HTR-8/SVneo (cell line): Measurements from ENCODE around the gene MBD3.

Experiments used
- DNase-seq: peaks from one replicate; pipeline ENCODE4 v3.0.0; 2011; ENCODE audit warnings: low spot score, mixed read lengths; ENCODE audit not compliant: insufficient read length
- FAIRE-seq: peaks from 2 replicates; lab custom pipeline; 2011; peaks lifted over from hg19 to GRCh38; lab: Jason Lieb, UNC

The MBD3 gene

GRCh38 chr19:1602091-1602707, 9.5 kb upstream of the MBD3 start:
- no peak for FAIRE-seq
- DNase-seq = no peak

DNA sequence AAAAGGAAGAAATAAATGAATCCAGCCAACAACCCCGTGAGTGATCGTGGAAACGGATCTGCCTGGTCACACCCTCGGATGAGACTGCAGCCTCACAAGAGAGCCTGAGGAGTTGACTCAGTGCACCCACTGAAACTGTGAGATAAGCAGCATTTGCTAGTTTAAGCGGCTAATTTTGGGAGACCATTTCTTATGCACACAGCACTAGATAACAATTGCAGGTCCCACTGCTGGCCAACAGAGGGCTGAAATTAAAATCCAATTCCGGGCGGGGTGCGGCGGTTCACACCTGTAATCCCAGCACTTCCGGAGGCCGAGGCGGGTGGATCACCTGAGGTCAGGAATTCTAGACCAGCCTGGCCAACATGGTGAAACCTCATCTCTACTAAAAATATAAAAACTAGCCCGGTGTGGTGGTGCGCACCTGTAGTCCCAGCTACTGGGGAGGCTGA, 9.0 kb upstream of the MBD3 start:
- FAIRE-seq = no peak
- DNase-seq = no peak

DNA sequence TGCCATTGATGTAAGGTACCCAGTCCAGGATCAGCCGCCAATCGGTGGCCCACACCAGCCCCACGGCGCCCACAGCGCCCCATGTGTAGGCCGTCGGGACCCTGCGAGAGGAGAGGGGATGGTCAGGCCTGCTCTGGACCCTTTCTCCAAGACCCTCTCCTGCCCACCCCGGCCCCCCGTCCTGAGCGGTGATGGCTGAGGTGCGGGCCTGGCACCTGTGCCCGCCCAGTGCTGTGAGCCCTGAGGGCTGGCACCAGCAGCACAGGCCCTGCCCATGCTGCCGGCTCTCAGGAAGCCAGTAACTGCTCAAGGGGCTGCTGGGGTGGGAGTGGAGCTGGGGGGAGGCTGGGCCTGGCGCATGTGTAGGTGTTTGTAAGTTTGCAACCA, 6.8 kb upstream of the MBD3 start:
- DNase-seq (no peak), FAIRE-seq (no peak)

DNA sequence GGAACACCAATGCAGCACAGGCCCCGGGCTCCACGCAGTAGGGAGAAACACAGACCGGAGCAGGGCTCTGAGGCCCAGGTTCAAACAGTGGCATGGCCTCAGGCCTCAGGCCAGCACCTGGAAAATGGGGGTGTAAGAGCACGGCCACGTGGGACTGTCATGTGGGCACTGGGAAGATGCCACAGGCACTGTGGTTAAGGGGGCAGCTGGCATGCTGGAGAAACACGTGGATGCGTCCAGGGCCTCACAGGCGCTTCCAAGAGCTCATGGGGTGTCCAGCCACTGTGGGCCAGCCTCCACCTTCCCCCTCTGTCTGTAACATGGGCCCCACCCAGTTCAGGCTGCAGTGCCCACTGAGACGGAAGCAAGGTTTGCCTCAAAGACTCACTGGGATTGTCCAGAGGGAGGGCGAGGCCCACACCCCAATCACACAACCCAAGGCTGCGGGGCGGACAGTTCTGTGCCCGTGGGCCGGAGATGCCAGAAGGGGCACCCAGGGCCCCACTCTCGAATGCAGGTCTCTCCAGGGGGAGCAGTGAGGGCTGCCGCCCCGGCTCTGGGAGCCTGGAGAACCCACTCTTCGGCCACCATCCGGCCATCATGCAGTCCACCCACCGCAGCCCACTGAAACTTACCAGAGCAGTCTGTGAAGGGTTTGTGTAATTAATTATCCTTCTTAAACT, 6.3 kb upstream of the MBD3 start:
- FAIRE-seq (no peak), DNase-seq (no peak)

GRCh38 chr19:1593501-1593772, 772 bp upstream of the MBD3 start:
- no peak for FAIRE-seq
- no peak for DNase-seq

- FAIRE-seq (peak; percentile 40), DNase-seq (peak; percentile 80)
Observed at GRCh38 chr19:1592024-1592754, 476 bp downstream of the MBD3 start.

DNA sequence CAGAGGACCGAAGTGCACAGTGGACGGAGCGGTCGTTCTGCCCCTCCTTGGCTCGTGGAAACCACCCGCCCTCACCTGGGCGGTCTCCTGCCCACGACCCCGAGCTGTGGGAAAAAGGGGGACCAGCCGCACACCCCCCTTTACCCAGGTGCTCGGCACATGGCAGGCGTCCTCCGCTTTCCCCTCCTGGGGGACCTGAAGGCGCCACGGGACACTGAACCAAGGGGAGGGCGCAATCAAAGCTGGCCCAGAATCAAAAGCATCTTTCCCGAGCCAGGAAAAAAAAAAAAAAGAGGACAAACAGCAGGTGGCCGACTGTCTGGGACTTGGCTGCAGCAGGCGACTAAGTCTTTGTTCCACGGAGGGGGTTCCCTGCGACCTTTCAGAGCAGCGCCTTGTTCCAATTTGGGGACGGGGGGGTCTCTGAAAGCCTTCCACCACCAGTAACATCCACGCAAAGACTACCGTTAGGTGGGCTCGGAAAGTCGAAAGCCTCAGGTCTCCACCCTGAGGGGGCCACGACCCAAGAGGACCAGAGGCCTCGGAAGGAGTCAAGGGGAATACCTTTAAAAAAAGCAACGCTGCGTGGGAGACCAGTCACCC, 1.1 kb downstream of the MBD3 start:
- no peak for FAIRE-seq
- DNase-seq = no peak

DNA sequence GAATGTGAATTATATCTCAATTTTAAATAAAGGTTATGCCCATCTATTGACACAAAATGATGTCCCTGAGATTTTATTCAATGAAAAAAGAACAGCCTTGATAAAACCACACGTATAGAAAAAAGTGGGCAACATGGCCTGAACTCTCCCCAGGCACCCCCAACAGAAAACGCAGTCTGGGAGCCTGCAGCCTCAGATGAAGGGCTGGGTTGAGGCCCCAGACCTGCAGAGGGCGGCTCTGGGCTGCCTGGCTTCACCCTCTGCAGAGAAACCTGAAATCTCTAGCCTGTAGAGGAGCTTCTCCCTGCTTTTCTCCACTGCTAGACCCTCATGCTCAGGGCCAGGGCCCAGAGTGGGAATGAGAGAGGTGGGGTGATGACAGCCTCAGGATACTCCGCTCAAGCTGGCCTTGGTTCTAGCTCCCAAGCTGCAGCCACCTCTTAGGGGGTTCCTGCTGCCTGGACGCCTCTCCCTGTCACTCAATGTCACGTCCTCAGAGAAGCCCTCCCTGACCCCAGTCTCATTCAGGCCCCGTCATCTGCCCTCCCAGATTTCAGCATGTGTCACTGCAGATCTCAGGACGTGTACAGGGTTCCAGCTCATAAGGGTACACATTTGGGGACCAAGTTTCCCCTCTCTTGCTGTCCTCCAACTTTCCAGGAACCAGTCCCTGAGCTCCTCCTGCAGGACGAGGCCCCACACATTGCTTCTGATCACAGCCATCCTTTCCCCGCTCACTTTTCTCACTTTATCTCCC, 1.8 kb downstream of the MBD3 start:
- FAIRE-seq (no peak), DNase-seq (no peak)

DNA sequence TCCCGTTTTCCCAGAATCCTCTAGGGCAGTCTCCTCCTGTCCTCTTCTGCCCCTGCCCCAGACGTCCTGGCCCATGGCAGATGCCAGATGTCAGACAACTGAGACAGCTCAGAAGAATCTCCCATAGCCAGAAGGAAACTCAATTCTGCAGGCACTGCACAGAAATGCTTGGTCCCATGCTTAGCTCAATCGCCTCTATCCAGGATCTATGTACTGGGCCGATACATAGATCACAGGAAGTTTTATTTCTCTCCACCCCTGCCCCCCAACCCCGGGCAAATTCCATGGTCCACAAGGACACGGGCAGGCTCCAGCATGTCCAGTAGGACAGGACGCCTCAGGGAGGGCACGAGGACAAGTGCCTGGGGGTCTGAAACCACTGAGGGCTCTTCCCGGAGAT, 4.8 kb downstream of the MBD3 start:
- FAIRE-seq (no peak), DNase-seq (no peak)

DNA sequence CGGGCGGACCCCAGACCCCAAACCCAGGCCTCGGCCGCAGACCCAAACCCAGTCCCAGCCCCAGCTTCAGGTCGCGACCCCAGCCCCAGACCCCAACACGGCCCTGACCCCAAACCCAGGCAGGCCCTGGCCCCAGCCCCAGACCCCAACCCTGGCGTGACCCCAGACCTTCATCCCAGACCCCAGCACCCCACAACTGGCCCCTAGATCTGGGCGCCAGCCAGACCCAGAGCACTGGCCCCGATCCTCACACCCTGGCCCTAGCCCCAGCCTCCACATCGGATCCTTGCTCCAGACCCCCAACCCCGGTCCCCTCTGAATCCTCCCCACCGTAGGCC, 7.5 kb downstream of the MBD3 start:
- FAIRE-seq (no peak), DNase-seq (no peak)

DNA sequence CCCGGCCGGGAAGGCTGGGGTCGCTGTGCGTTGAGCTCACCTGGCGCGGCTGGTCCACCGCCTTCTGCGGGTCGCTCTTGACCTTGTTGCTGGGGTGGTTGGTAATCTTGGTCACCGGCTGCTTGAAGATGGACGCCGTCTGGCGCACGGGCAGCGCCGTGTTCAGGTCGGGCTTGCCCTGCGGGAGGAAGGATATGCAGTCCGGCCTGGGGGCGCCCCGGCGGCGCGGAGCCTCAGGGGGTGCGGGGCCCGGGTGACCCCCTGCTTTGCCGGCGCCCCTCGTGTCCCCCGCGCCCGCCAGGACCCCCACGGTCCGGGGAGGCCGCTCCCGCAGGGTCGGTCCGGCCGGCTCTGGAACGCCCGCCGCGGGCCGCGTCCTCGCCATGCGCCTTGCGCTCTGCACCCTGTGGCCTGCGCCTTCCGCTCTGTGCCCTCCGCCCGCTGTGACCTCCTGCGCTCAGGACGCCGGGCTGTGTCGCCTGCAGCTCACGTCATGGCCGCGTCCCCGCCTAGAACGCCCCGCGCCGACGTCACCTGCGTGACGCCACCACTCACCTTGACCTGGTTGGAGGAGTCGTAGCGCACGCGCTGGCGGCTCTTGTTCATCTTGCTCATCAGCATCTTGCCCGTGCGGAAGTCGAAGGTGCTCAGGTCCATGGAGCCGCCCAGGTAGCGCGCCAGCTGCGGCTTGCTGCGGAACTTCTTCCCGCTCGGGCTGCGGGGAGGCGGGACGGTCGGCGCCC, 8.0 kb downstream of the MBD3 start:
- FAIRE-seq (no peak), DNase-seq (no peak)

DNA sequence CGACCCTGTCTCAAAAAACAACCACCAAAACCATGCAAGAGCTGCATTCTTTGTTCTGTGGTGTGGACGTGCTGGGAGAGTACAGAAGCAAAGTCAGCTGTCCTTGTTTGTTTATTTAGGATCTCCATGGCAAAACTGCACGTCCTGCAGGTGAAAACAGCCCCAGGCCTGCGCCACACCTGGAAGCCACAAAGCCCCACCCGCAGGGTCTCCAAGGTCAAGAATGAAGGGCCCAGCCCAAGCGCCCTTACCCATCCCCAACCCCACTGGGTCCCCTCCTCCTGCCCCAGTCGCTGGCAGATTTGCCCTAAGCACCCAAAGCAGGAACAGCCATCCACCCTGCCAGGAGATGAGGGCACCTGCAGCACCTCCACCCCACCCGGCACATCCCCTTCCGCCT, 10.5 kb downstream of the MBD3 start:
- DNase-seq (no peak), FAIRE-seq (no peak)

DNA sequence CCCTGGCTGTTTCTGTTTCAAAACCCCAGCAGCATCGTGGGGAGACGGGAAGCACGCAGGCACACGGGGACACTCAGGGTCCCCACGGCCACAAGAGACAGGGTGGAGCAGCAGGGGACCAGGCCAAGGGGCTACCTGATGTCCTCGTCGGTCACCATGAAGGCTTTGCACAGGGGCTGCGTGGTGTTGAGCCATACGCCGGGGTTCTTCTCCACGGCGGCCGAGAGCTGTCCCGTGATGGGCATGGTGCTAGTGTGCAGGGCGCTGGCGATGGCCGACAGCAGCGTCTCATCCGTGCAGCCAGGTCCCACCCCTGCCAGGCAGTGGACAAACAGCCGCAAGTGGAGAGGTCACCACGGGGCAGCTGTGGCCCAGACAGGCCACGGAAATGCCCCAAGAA, 11.7 kb downstream of the MBD3 start:
- FAIRE-seq (no peak), DNase-seq (no peak)

DNA sequence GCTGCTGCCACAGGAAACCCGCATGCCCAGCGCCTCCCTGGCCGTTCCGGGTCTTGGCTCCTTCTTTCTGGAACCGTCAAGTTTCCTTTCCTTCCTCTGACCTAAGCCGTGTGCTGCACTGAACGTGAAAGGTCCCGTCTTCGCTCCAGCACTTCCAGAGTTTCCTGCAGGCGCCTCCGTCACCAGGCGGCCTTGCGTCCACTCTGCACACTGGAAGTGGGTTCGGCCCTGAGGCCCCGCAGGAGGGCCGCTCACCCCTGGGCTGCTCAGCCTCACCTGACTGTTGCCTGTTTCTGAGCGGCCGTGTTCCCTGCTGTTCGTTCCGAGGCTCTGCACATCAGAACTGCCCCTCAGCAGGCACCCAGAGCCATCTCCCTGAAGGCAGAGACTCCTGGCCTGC, 12.3 kb downstream of the MBD3 start:
- no peak for DNase-seq
- FAIRE-seq = no peak

DNA sequence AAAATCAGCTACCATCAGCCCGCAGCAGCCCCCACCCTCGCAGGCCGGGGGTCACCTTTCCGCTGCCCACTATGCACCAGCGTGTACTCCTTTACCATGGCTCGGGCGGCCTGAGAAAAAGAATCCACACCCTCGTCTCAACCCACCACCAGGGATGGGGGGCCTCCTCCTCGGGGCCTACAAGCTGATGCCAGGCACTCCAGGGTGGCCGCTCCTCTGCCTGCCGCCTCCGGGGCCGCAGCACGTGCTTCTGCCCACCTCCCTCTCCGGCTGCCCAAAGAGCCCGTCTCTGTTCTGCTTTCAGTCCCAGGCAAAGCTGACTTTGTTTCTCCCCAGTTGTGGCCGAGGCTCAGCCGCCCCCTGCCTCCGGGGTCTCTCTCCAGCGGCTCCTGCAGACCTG, 13.4 kb downstream of the MBD3 start:
- FAIRE-seq = no peak
- no peak for DNase-seq

DNA sequence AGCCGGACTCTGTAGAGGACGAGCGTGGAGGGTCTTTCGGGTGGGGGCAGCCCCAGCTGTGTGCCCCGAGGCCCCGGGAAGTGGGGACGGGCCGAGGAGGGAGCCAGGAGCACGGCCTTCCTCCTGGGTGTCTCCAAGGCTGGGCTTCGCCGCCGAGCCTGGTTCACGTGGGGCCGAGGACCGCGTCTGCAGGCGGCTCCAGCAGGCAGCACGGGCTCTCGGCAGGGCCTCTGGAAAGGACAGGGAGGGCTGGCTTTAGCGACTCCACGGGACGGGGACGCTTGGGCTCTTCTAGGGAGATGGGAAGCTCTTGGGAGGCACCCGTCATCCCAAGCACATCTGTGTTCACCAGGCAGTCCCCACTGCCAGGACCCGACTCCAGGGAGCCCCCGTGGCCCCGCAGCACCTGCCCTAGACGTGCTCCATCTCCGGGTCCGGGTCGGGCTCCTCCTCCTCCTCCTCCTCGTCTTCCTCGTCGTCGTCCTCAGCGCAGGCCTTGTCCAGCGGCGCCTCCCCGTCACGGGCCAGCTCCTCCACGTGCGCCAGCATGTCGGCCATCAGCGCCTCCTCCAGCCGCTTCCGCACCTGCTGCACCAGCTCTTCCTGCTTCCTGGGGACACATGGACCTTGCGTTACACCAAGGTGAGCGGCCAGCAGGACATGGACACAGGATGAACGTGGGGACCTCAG, 14.6 kb downstream of the MBD3 start:
- no peak for DNase-seq

GRCh38 chr19:1577090-1577928, 15.4 kb downstream of the MBD3 start:
- no peak for FAIRE-seq
- DNase-seq = no peak

More for the DNA sequence above, 14.6 kb downstream of the MBD3 start:
- FAIRE-seq = no peak

DNA sequence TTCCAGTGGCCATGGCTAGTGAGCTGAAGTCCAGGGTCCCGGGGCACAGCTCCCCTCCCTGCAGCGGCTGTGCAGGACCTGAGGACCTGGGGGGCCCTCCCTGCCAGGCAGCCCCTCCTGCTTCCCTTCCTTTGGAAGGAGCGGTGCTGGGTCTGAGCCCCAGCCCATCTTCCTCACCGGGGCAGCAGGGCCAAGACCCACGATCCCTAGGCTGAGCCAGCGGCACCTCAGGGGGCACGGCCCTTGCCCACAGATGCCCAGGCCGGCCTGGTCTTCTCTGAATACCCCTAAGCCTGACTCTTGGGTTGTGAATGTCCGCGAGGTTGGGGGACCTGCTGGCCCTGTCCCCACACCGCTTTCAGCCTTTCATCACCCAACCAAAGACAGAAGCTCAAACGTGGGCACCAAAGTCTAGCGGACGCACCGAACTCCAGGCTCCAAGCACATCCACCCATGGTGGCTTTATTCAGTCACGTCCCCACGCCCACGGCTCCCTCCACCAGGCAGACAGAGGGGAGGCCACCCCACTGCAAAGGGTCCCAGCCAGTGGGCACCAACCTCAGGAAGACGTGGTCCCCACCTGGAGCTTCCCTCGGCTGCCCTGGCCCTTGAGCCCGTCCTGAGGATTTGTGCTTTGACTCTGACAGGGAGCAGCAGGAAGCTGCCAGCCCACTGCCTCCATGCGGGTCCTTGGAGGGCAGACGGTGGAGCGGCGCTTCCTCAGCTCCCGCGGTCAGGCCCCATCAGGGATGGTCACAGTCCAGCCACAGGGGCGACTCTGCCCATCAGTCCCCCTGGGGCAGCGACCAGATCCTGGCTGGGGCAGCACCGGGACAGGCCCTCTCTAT, 16.2 kb downstream of the MBD3 start:
- FAIRE-seq (no peak), DNase-seq (no peak)
